ENCODE measurements around the gene CC2D2A.

- TF ChIP-seq POLR2A (IDR thresholded peaks at IDR 0.05; ENCODE audit: low read length) (no peak), GATA1 (IDR thresholded peaks at IDR 0.05; ENCODE audit: low read depth, low read length) (no peak)
These were observed 129.0 kb downstream of the CC2D2A start for GRCh38 chr4:15598644-15599043.
